Measurements from ENCODE around the gene ZC2HC1B.
"Not testable (repeated sequence)": the region's sequence is repeated elsewhere in the genome, so short reads cannot be mapped to it uniquely, and the experiment has no call there.

The ZC2HC1B gene

DNA sequence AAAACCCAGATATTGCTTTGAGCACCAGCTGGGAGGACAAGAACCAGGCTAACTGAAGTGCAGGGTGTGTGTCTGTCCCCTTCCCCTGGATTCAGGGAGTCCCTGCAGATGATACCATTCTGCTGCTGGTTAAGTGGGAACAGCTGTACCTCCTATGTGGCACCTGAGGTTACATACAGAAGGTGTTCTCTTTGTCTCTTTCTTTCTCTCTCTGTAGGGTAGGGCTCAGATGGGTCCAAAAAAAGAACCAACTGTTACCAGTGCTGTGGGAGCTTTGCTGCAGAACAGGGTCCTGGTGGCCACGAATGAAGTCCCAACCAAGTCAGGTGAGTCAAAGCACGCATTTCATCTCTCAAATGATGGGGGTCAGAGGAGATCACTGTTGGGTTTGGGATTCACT lies 38.6 kb downstream of the ZC2HC1B start:
- H3K9me3 ChIP-seq (ENCODE audit: insufficient read depth, low read length), result no peaks in the 10 kb centered on the region
- TF ChIP-seq SUZ12 (IDR thresholded peaks at IDR 0.05; ENCODE audit: extremely low read depth, insufficient read depth, insufficient read length) (no peak), YY1 (IDR thresholded peaks at IDR 0.05; ENCODE audit: insufficient read depth, insufficient read length) (no peak), ZNF274 (IDR thresholded peaks at IDR 0.05; ENCODE audit: low read depth, low read length) (no peak)
- no peaks in the 10 kb centered on the region for H3K4me1 ChIP-seq (ENCODE audit: insufficient read depth, insufficient read length)
- no peak overlapping the region for H3K9ac ChIP-seq (ENCODE audit: insufficient read length, low read depth)
- no peak overlapping the region for H3K4me3 ChIP-seq (ENCODE audit: insufficient read length, low read depth)
- no peak for DNase-seq (ENCODE audit: low read depth, low spot score)
- no peaks in the 10 kb centered on the region for H3K36me3 ChIP-seq (ENCODE audit: insufficient read depth, insufficient read length, low read length)
- no peaks in the 10 kb centered on the region for H3K27me3 ChIP-seq (ENCODE audit: insufficient read depth, insufficient read length)

DNA sequence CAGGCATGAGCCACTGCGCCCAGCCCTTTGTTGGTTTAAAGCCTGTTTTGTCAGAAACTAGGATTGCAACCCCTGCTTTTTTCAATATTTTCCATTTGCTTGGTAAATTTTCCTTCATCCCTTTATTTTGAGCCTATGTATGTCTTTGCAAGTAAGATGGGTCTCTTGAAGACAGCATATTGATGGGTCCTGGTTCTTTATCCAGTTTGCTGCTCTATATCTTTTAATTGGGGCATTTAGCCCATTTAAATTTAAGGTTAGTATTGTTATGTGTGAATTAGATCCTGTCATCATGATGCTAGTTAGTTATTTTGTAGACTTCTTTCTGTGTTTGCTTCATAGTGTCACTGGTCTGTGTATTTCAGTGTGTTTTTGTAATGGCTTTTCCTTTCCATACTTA lies 46.8 kb downstream of the ZC2HC1B start:
- no peak overlapping the region for H3K9ac ChIP-seq (ENCODE audit: insufficient read length, low read depth)

DNA sequence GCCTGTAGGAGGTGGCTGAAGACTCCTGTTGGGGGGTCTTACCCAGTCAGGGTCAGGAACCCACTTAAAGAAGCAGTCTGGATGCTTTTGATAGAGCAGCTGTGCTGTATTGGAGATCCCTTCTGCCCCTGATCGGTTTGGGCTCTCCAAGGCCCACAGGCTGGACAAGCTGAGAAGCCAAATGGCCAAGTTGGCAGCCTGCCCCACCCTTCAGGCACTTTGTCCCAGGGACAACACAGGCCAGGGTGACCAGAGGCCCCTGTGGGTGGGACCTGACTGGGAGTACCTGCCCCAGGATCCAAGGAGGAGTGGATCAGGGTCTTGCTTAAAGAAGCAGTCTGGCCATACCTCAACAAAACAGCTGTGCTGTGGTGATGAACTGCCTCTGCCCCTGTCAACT lies 48.4 kb downstream of the ZC2HC1B start:
- no peaks in the 10 kb centered on the region for H3K4me1 ChIP-seq (ENCODE audit: insufficient read depth, insufficient read length)
- H3K27me3 ChIP-seq (ENCODE audit: insufficient read depth, insufficient read length), result no peaks in the 10 kb centered on the region
- no peak for TF ChIP-seq ZNF274 (IDR thresholded peaks at IDR 0.05; ENCODE audit: low read depth, low read length)
- no peak for TF ChIP-seq YY1 (IDR thresholded peaks at IDR 0.05; ENCODE audit: insufficient read depth, insufficient read length)
- TF ChIP-seq SUZ12 (IDR thresholded peaks at IDR 0.05; ENCODE audit: extremely low read depth, insufficient read depth, insufficient read length), result no peak
- no peaks in the 10 kb centered on the region for H3K36me3 ChIP-seq (ENCODE audit: insufficient read depth, insufficient read length, low read length)
- no peak overlapping the region for H3K9ac ChIP-seq (ENCODE audit: insufficient read length, low read depth)
- H3K4me3 ChIP-seq (ENCODE audit: insufficient read length, low read depth), result no peak overlapping the region
- no peaks in the 10 kb centered on the region; the same call in 1 of the 2 replicates for H3K9me3 ChIP-seq (ENCODE audit: insufficient read depth, low read length)
- DNase-seq (ENCODE audit: low read depth, low spot score), result no peak

More for the DNA sequence above, 46.8 kb downstream of the ZC2HC1B start:
- Histone ChIP-seq H3K27me3 (ENCODE audit: insufficient read depth, insufficient read length) (no peaks in the 10 kb centered on the region), H3K9me3 (ENCODE audit: insufficient read depth, low read length) (no peaks in the 10 kb centered on the region; the same call in 1 of the 2 replicates), H3K4me3 (ENCODE audit: insufficient read length, low read depth) (no peak overlapping the region), H3K36me3 (ENCODE audit: insufficient read depth, insufficient read length, low read length) (no peaks in the 10 kb centered on the region), H3K4me1 (ENCODE audit: insufficient read depth, insufficient read length) (no peaks in the 10 kb centered on the region)
- TF ChIP-seq SUZ12 (IDR thresholded peaks at IDR 0.05; ENCODE audit: extremely low read depth, insufficient read depth, insufficient read length) (no peak), ZNF274 (IDR thresholded peaks at IDR 0.05; ENCODE audit: low read depth, low read length) (no peak), YY1 (IDR thresholded peaks at IDR 0.05; ENCODE audit: insufficient read depth, insufficient read length) (no peak)
- DNase-seq (ENCODE audit: low read depth, low spot score), result no peak

DNA sequence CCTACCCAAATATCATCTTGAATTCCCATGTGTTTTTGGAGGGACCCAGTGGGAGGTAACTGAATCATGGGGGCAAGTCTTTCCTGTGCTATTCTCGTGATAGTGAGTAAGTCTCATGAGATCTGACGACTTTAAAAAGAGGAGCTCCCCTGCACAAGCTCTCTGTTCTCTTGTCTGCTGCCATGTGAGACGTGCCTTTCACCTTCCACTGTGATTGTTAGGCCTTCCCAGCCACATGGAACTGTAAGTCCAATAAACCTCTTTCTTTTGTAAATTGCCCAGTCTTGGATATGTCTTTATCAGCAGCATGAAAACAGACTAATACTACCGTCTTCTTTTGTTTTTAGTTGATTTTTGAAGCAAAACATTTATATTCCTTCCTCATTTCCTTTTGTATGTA lies 52.8 kb downstream of the ZC2HC1B start:
- not testable (repeated sequence) for DNase-seq (ENCODE audit: low read depth, low spot score); H3K9ac ChIP-seq (ENCODE audit: insufficient read length, low read depth); H3K4me1 ChIP-seq (ENCODE audit: insufficient read depth, insufficient read length); H3K4me3 ChIP-seq (ENCODE audit: insufficient read length, low read depth); H3K27me3 ChIP-seq (ENCODE audit: insufficient read depth, insufficient read length); H3K9me3 ChIP-seq (ENCODE audit: insufficient read depth, low read length); H3K36me3 ChIP-seq (ENCODE audit: insufficient read depth, insufficient read length, low read length)

DNA sequence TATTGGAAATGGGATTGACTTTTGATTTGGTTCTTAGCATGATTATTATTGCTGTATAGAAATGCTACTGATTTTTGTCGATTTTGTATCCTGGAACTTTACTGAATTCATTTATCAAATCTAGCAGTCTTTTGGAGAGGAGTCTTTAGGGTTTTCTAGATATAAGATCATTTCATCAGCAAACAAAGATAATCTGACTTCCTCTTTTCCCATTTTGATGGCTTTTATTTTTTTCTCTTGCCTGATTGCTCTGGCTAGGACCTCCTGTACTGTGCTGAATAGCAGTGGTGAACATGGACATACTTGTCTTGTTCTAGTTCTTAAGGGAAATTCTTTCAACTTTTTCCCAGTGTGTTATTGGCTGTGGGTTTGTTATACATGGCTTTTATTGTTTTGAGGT lies 64.6 kb downstream of the ZC2HC1B start:
- Histone ChIP-seq H3K4me3 (ENCODE audit: insufficient read length, low read depth) (no peak overlapping the region), H3K36me3 (ENCODE audit: insufficient read depth, insufficient read length, low read length) (no peaks in the 10 kb centered on the region), H3K9me3 (ENCODE audit: insufficient read depth, low read length) (0 out of 2 replicates have a peak, but pooled peaks cover 14% of the 10 kb centered on the region), H3K27me3 (ENCODE audit: insufficient read depth, insufficient read length) (no peaks in the 10 kb centered on the region), H3K4me1 (ENCODE audit: insufficient read depth, insufficient read length) (no peaks in the 10 kb centered on the region), H3K9ac (ENCODE audit: insufficient read length, low read depth) (no peak overlapping the region)
- no peak for DNase-seq (ENCODE audit: low read depth, low spot score)
- no peak for TF ChIP-seq YY1 (IDR thresholded peaks at IDR 0.05; ENCODE audit: insufficient read depth, insufficient read length)

DNA sequence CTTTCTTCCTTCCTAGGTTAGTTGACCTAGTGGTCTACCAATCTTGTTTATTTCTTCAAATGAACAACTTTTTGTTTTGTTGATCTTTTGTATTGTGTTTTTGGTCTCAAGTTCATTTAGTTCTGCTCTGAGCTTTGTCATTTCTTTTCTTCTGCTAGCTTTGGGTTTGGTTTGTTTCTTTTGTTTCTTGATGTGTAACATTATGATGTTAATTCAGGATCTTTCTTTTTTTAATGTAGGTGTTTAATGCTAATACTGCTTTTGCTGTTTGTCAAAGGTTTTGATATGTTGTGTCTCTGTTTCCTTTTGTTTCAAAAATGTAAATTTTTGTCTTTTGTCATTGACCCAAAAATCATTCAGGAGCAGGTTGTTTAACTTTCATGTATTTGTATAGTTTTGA lies 65.7 kb downstream of the ZC2HC1B start:
- H3K36me3 ChIP-seq (ENCODE audit: insufficient read depth, insufficient read length, low read length), result no peaks in the 10 kb centered on the region
- no peak overlapping the region for H3K4me3 ChIP-seq (ENCODE audit: insufficient read length, low read depth)
- no peaks in the 10 kb centered on the region for H3K27me3 ChIP-seq (ENCODE audit: insufficient read depth, insufficient read length)
- TF ChIP-seq SUZ12 (IDR thresholded peaks at IDR 0.05; ENCODE audit: extremely low read depth, insufficient read depth, insufficient read length) (no peak), YY1 (IDR thresholded peaks at IDR 0.05; ENCODE audit: insufficient read depth, insufficient read length) (no peak), ZNF274 (IDR thresholded peaks at IDR 0.05; ENCODE audit: low read depth, low read length) (no peak)
- DNase-seq (ENCODE audit: low read depth, low spot score), result no peak
- no peak overlapping the region for H3K9ac ChIP-seq (ENCODE audit: insufficient read length, low read depth)
- H3K9me3 ChIP-seq (ENCODE audit: insufficient read depth, low read length), result peaks cover 14% of the 10 kb centered on the region; the same call in 1 of the 2 replicates
- no peaks in the 10 kb centered on the region for H3K4me1 ChIP-seq (ENCODE audit: insufficient read depth, insufficient read length)

DNA sequence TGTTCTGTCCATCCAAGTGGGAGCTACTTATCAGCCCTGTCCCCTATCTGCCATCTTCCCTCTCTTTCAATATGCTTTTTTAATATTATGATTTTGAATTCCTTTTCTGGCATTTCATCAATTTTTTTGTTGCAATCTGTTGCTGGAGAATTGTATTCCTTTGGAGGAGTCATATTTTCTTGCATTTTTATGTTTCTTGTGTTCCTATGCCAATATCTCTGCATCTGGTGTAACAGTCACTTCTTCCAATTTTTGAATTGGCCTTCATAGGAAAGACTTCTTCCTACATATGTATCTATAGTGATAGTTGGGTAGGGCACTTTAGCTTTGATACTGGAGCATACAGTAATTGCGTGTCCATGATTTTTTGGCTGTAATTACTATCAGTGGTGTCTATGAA lies 70.1 kb downstream of the ZC2HC1B start:
- Histone ChIP-seq H3K36me3 (ENCODE audit: insufficient read depth, insufficient read length, low read length) (no peaks in the 10 kb centered on the region), H3K4me1 (ENCODE audit: insufficient read depth, insufficient read length) (no peaks in the 10 kb centered on the region), H3K27me3 (ENCODE audit: insufficient read depth, insufficient read length) (no peaks in the 10 kb centered on the region), H3K9me3 (ENCODE audit: insufficient read depth, low read length) (peaks cover 14% of the 10 kb centered on the region; the same call in 1 of the 2 replicates), H3K9ac (ENCODE audit: insufficient read length, low read depth) (no peak overlapping the region), H3K4me3 (ENCODE audit: insufficient read length, low read depth) (no peak overlapping the region)
- TF ChIP-seq YY1 (IDR thresholded peaks at IDR 0.05; ENCODE audit: insufficient read depth, insufficient read length) (no peak), SUZ12 (IDR thresholded peaks at IDR 0.05; ENCODE audit: extremely low read depth, insufficient read depth, insufficient read length) (no peak), ZNF274 (IDR thresholded peaks at IDR 0.05; ENCODE audit: low read depth, low read length) (no peak)
- DNase-seq (ENCODE audit: low read depth, low spot score), result no peak

DNA sequence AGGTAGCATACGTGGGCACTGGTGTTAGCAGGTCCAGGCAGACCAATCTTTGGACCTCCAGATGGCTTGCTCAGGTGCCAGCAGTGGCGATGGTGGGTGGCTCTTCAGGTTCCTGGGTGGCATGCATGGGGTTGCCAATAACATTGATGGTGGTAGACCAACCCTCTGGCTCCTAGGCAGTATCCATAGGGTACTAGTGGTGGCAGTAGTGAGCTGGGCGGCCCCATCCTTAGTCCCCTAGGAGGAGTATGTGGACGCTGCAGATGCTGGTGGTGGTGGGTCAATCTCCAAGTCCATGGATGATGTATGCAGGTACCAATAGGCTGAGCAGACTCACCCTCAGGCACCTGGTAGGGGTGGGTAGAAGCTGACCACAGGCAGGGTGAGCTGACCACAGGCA lies 70.6 kb downstream of the ZC2HC1B start:
- TF ChIP-seq ZNF274 (IDR thresholded peaks at IDR 0.05; ENCODE audit: low read depth, low read length) (no peak), SUZ12 (IDR thresholded peaks at IDR 0.05; ENCODE audit: extremely low read depth, insufficient read depth, insufficient read length) (no peak), YY1 (IDR thresholded peaks at IDR 0.05; ENCODE audit: insufficient read depth, insufficient read length) (no peak)
- Histone ChIP-seq H3K9ac (ENCODE audit: insufficient read length, low read depth) (no peak overlapping the region), H3K4me1 (ENCODE audit: insufficient read depth, insufficient read length) (no peaks in the 10 kb centered on the region), H3K27me3 (ENCODE audit: insufficient read depth, insufficient read length) (no peaks in the 10 kb centered on the region), H3K36me3 (ENCODE audit: insufficient read depth, insufficient read length, low read length) (no peaks in the 10 kb centered on the region), H3K9me3 (ENCODE audit: insufficient read depth, low read length) (peaks cover 9% of the 10 kb centered on the region; the same call in 1 of the 2 replicates), H3K4me3 (ENCODE audit: insufficient read length, low read depth) (no peak overlapping the region)
- no peak for DNase-seq (ENCODE audit: low read depth, low spot score)
